HG03558 (cell line): ENCODE data around the gene TRNAU1AP.

Experiments
- ATAC-seq: cut with Tn5 transposase; IDR thresholded peaks from one replicate; pipeline ENCODE4 v1.9.1; 2021; ENCODE audit warnings: moderate number of reproducible peaks; ENCODE audit not compliant: unreplicated experiment; ENCODE audit errors: extremely low read depth

Gene TRNAU1AP

GRCh38 chr1:28602536-28603439 is 49.9 kb downstream of the TRNAU1AP start:
- no peak for ATAC-seq

GRCh38 chr1:28604411-28604810 is 51.5 kb downstream of the TRNAU1AP start:
- no peak for ATAC-seq

DNA sequence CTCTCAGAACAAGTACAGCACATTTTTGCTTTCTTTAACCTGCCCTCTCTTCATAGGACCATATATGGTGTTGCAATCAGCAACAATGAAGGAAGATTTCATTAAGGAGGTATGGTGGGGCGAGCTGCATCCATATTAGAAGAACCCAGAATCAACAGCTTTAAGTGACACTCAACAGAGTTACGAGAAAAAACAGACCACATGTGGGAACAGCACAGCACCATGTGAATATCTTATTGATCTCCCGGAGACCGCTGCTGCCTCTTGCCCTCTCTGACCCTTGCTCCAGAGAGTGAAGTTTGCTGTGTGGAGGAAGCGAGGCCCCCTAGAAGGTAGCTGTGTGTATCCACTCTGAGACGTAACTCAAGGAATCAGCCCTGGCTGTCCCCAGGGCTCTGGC is 52.1 kb downstream of the TRNAU1AP start:
- no peak for ATAC-seq

DNA sequence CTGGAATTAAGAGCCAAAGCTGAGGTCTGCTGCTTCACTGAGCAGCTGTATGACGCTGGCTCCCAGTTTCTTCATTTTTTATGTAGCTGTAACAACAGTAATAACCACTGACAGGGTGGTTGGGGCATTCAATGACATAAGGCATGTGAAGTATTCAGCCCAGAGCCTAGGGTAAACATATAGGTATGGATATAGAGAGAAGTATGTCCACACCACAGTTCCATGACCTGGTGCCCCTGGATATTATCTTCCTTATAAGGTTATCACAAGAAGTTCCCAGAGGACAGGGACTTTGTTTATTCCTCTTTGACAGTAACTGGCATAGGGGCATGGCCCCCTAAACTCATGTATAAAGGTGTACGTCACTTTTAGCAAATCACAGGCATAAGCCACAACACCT is 53.9 kb downstream of the TRNAU1AP start:
- no peak for ATAC-seq

- ATAC-seq, result no peak
Observed at GRCh38 chr1:28613175-28613574, 60.3 kb downstream of the TRNAU1AP start.
